HL-60 (cell line): ENCODE results near the gene MIOS.

Source experiments
- DNase-seq, 2 experiments: peaks; one replicate each; pipeline ENCODE4 v3.0.0-alpha.2; 2010 to 2020; ENCODE audit warnings: low read depth in 1 of 2, low spot score in 1 of 2
- H3K27ac ChIP-seq: fragments of 250-450 bp; sonication (Bioruptor Pico); replicated peaks from 2 replicates; pipeline ENCODE4 v1.5.1; 2020; ENCODE audit warnings: mild to moderate bottlenecking, moderate library complexity
- H3K27me3 ChIP-seq: fragments of 250-450 bp; sonication (Bioruptor Pico); 2 replicates; pipeline ENCODE4 v1.5.1; 2021; ENCODE audit warnings: mild to moderate bottlenecking, moderate library complexity; ENCODE audit not compliant: insufficient read depth, poor library complexity, severe bottlenecking
- H3K4me3 ChIP-seq: replicated peaks from 2 replicates; pipeline ENCODE4 v1.5.1; 2011; ENCODE audit warnings: mild to moderate bottlenecking, control low read depth, low read length; ENCODE audit not compliant: insufficient read depth
- CTCF ChIP-seq: IDR thresholded peaks from one replicate; pipeline ENCODE4 v1.5.1; 2011; ENCODE audit warnings: low read length, control low read depth, inconsistent platforms; ENCODE audit not compliant: insufficient read depth
- GABPA ChIP-seq: IDR thresholded peaks from 2 replicates; pipeline ENCODE4 v1.6.1; 2012; ENCODE audit warnings: low read depth
- POLR2AphosphoS5 ChIP-seq: IDR thresholded peaks from 2 replicates; pipeline ENCODE4 v1.6.1; 2012; ENCODE audit warnings: low read depth
- SPI1 ChIP-seq: IDR thresholded peaks from 2 replicates; pipeline ENCODE4 v1.6.1; 2012; ENCODE audit warnings: low read depth, mild to moderate bottlenecking, borderline replicate concordance
- TF ChIP-seq, protein P1 (sequence below): IDR thresholded peaks from 2 replicates; pipeline ENCODE4 v1.6.1; 2012; ENCODE audit warnings: low read depth; ENCODE audit not compliant: insufficient replicate concordance

MIOS gene

DNA sequence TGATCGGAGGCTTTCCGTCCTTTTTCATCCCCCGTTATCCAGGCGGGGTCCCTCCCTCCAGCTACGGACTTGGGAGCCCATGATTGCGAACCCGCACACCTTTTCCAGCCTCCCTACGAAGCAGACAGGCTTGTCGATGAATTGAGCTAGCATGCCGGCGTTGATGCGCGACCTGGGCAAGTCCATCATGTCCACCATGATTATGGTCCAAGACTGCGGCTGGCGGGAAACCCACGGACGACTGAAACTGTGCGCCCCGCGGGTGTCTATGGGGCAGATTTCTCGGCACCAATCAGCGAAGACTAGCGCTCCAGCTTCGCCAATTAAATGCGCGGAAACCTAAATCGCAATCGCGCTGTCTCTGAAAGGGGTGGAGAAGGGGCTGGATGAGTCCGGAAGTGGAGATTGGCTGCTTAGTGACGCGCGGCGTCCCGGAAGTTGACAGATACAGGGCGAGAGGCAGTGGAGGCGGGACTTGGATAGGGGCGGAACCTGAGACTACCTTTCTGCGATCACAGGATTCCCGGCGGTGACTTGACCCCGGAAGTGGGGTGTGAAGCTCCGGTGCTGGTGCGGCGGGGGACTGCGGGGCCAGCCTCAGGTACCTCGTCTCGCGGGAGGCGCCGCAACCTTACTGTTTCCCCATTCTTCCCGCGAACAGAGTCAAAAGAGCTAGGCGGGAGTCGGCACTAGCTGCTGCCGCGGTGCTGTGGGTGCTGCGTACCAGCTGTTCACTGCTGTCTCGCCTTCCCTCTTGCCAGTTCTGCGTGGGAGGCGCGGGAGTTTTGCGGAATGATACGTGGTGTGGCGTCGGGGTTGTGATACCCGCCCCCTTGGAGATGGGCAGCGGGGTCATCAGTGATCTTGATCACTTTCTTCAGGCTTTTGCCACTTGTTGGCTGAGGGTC is 73.8 kb downstream of the MIOS start, which contains the start of gene UMAD1:
Gene UMAD1 (plus strand): TSS at position 532 of the 908 bp plus-strand sequence. CDS start 32,620 bp downstream, outside the sequence.
- peak; percentile 95 to 100 for DNase-seq
- no peaks in the 10 kb centered on the region for H3K27me3 ChIP-seq
- peak within 1 kb of the TSS; percentile 81 for H3K27ac ChIP-seq
- TF ChIP-seq GABPA (peak; percentile 83), SPI1 (peak; percentile 25; the same call in 1 of the 2 replicates), CTCF (no peak), POLR2AphosphoS5 (peak; percentile 87)
- TF ChIP-seq, protein P1, sequence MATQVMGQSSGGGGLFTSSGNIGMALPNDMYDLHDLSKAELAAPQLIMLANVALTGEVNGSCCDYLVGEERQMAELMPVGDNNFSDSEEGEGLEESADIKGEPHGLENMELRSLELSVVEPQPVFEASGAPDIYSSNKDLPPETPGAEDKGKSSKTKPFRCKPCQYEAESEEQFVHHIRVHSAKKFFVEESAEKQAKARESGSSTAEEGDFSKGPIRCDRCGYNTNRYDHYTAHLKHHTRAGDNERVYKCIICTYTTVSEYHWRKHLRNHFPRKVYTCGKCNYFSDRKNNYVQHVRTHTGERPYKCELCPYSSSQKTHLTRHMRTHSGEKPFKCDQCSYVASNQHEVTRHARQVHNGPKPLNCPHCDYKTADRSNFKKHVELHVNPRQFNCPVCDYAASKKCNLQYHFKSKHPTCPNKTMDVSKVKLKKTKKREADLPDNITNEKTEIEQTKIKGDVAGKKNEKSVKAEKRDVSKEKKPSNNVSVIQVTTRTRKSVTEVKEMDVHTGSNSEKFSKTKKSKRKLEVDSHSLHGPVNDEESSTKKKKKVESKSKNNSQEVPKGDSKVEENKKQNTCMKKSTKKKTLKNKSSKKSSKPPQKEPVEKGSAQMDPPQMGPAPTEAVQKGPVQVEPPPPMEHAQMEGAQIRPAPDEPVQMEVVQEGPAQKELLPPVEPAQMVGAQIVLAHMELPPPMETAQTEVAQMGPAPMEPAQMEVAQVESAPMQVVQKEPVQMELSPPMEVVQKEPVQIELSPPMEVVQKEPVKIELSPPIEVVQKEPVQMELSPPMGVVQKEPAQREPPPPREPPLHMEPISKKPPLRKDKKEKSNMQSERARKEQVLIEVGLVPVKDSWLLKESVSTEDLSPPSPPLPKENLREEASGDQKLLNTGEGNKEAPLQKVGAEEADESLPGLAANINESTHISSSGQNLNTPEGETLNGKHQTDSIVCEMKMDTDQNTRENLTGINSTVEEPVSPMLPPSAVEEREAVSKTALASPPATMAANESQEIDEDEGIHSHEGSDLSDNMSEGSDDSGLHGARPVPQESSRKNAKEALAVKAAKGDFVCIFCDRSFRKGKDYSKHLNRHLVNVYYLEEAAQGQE = peak; percentile 68
- peak within 1 kb of the TSS; percentile 81 for H3K4me3 ChIP-seq

DNA sequence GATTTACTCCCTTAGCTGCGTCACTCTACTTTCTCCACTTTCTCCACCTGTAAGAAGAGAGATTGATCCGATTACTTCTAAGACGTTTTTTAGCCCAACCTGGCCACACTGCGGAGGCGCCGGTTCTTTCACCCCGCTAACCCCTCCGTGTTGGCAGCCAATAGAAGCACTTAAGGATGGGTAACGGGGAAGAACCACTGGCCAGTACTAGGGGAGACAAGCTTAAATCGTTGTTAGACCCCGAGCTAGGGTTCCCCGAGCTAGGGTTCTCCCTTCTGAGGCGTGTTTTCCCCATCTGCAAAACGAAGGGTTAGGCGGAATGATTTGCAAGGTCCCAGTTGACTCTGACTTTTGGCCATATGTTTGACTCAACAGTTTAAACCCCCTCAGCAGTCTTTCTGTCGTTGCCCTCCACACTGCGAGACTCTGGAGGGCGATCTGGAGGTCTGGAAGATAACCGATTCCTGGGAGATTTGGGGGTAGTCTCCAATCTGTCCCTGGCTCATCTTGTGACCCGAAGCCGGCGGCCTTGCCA is 74.5 kb downstream of the MIOS start:
- DNase-seq = no peak
- TF ChIP-seq GABPA (no peak), SPI1 (no peak), POLR2AphosphoS5 (no peak), CTCF (no peak)
- TF ChIP-seq, protein P1 = no peak
- H3K4me3 ChIP-seq = peak overlapping the region; percentile 81
- H3K27ac ChIP-seq = peak overlapping the region; percentile 81
- no peaks in the 10 kb centered on the region for H3K27me3 ChIP-seq

GRCh38 chr7:7642081-7642480 is 75.4 kb downstream of the MIOS start:
- Histone ChIP-seq H3K27ac (no peak overlapping the region), H3K4me3 (no peak overlapping the region), H3K27me3 (no peaks in the 10 kb centered on the region)
- no peak for DNase-seq
- TF ChIP-seq CTCF = no peak
- no peak for TF ChIP-seq POLR2AphosphoS5
- no peak for TF ChIP-seq GABPA
- no peak for TF ChIP-seq SPI1
- TF ChIP-seq, protein P1 = no peak
